GM20000 (cell line): ENCODE measurements around the gene TSSC4.

ENCODE experiments used
- DNase-seq: peaks from one replicate; pipeline ENCODE4 v3.0.0; 2012; ENCODE audit warnings: low spot score
- CTCF ChIP-seq: IDR thresholded peaks from 2 replicates; pipeline ENCODE4 v1.5.1; 2012; ENCODE audit warnings: mild to moderate bottlenecking, control low read depth; ENCODE audit errors: extremely low read depth, missing control alignments

The TSSC4 gene

GRCh38 chr11:2435288-2436012 is 34.9 kb downstream of the TSSC4 start:
- no peak for DNase-seq
- TF ChIP-seq CTCF, result no peak

GRCh38 chr11:2436013-2436520 is 35.5 kb downstream of the TSSC4 start:
- TF ChIP-seq CTCF, result no peak
- DNase-seq, result no peak

- no peak for DNase-seq
- TF ChIP-seq CTCF, result no peak
Measured at GRCh38 chr11:2436521-2437031, 36.0 kb downstream of the TSSC4 start.

GRCh38 chr11:2437516-2437915 is 37.0 kb downstream of the TSSC4 start:
- TF ChIP-seq CTCF, result no peak
- DNase-seq, result no peak

GRCh38 chr11:2439820-2440219 is 39.3 kb downstream of the TSSC4 start:
- no peak for TF ChIP-seq CTCF
- DNase-seq, result no peak

GRCh38 chr11:2440646-2441045 is 40.1 kb downstream of the TSSC4 start:
- DNase-seq, result no peak
- TF ChIP-seq CTCF, result no peak

- DNase-seq, result no peak
- TF ChIP-seq CTCF, result no peak
Measured at GRCh38 chr11:2441171-2441570, 40.6 kb downstream of the TSSC4 start.
